C4-2B (cell line): ENCODE measurements around the gene NCKAP5L.
"Not testable (repeated sequence)": the region's sequence is repeated elsewhere in the genome, so short reads cannot be mapped to it uniquely, and the experiment has no call there.

Experiments
- H3K27ac ChIP-seq: fragments of 450-650 bp; 2 replicates; pipeline ENCODE4 v1.5.1; 2017
- CTCF ChIP-seq: fragments of 450-650 bp; conservative IDR thresholded peaks from 2 replicates; pipeline ENCODE4 v1.5.1; 2017; ENCODE audit warnings: mild to moderate bottlenecking
- ZFX ChIP-seq: fragments of 450-650 bp; IDR thresholded peaks from 2 replicates; pipeline ENCODE4 v1.6.1; 2017

The NCKAP5L gene

GRCh38 chr12:49784756-49785409, 43.3 kb downstream of the NCKAP5L start:
- H3K27ac ChIP-seq: no peak overlapping the region
- no peak for TF ChIP-seq ZFX

GRCh38 chr12:49783917-49784676, 44.1 kb downstream of the NCKAP5L start:
- no peak for TF ChIP-seq CTCF
- no peak for TF ChIP-seq ZFX
- no peak overlapping the region for H3K27ac ChIP-seq

- not testable (repeated sequence) for H3K27ac ChIP-seq
Observed at GRCh38 chr12:49780914-49781313, 47.3 kb downstream of the NCKAP5L start.

- no peak for TF ChIP-seq CTCF
- no peak for TF ChIP-seq ZFX
- no peak overlapping the region for H3K27ac ChIP-seq
Observed at GRCh38 chr12:49779581-49779980, 48.6 kb downstream of the NCKAP5L start.

GRCh38 chr12:49777800-49778748, 50.1 kb downstream of the NCKAP5L start:
- TF ChIP-seq ZFX: no peak
- peak; percentile 96 for TF ChIP-seq CTCF
- no peak overlapping the region for H3K27ac ChIP-seq

- no peak for TF ChIP-seq ZFX
- H3K27ac ChIP-seq: no peak overlapping the region
Observed at GRCh38 chr12:49777341-49777740, 50.9 kb downstream of the NCKAP5L start.

- H3K27ac ChIP-seq: no peak overlapping the region
Observed at GRCh38 chr12:49776858-49777257, 51.4 kb downstream of the NCKAP5L start.

GRCh38 chr12:49776413-49776812, 51.8 kb downstream of the NCKAP5L start:
- no peak for TF ChIP-seq ZFX
- peak; percentile 90 for TF ChIP-seq CTCF
- H3K27ac ChIP-seq: no peak overlapping the region

More at GRCh38 chr12:49776858-49777257, 51.4 kb downstream of the NCKAP5L start:
- TF ChIP-seq ZFX (no peak), CTCF (no peak)

GRCh38 chr12:49773102-49773501, 55.1 kb downstream of the NCKAP5L start:
- not testable (repeated sequence) for H3K27ac ChIP-seq
